Mucosa of rectum (tissue), 2 donors: Measurements from ENCODE around the gene ACSL3.

ENCODE experiments used
- H3K27ac ChIP-seq, 2 donors: one replicate each; pipeline ENCODE4 v1.7.0; 2013; ENCODE audit warnings: inconsistent platforms in 2 of 2, low read depth in 2 of 2, low read length in 2 of 2
- H3K27me3 ChIP-seq, 2 donors: one replicate each; pipeline ENCODE4 v1.7.0; 2013; ENCODE audit warnings: low read length in 2 of 2; ENCODE audit not compliant: control insufficient read depth in 2 of 2, insufficient read depth in 2 of 2
- H3K36me3 ChIP-seq, 2 donors: one replicate each; pipeline ENCODE4 v1.7.0; 2013; ENCODE audit warnings: low read length in 2 of 2; ENCODE audit not compliant: control insufficient read depth in 2 of 2, insufficient read depth in 2 of 2
- H3K4me1 ChIP-seq, 2 donors: one replicate each; pipeline ENCODE4 v1.7.0; 2013; ENCODE audit warnings: low read length in 2 of 2, mild to moderate bottlenecking in 1 of 2; ENCODE audit not compliant: control insufficient read depth in 2 of 2, insufficient read depth in 2 of 2
- H3K4me3 ChIP-seq, 2 donors: one replicate each; pipeline ENCODE4 v1.7.0; 2013; ENCODE audit warnings: low read length in 2 of 2
- H3K9ac ChIP-seq, 2 donors: one replicate each; pipeline ENCODE4 v1.7.0; 2013; ENCODE audit warnings: low read length in 2 of 2, low read depth in 1 of 2, mild to moderate bottlenecking in 1 of 2
- H3K9me3 ChIP-seq, 2 donors: one replicate each; pipeline ENCODE4 v1.7.0; 2013; ENCODE audit warnings: low read length in 2 of 2; ENCODE audit not compliant: control insufficient read depth in 2 of 2
- donor health status: healthy.
- donor health status: Normal muscosa, but diverticular disease.

ACSL3 gene

GRCh38 chr2:222892761-222893160 lies 31.9 kb downstream of the ACSL3 start:
- H3K9me3 ChIP-seq = no peaks in the 10 kb centered on the region
- no peaks in the 10 kb centered on the region for H3K27me3 ChIP-seq
- H3K27ac ChIP-seq = no peak overlapping the region
- no peaks in the 10 kb centered on the region for H3K4me1 ChIP-seq
- H3K9ac ChIP-seq = no peak overlapping the region
- no peaks in the 10 kb centered on the region for H3K36me3 ChIP-seq
- H3K4me3 ChIP-seq = no peak overlapping the region

- no peak overlapping the region for H3K27ac ChIP-seq
- H3K9ac ChIP-seq = no peak overlapping the region
- H3K36me3 ChIP-seq = no peaks in the 10 kb centered on the region
- H3K9me3 ChIP-seq = no peaks in the 10 kb centered on the region
- H3K4me3 ChIP-seq = no peak overlapping the region
- H3K4me1 ChIP-seq = no peaks in the 10 kb centered on the region
- no peaks in the 10 kb centered on the region for H3K27me3 ChIP-seq
Observed at GRCh38 chr2:222893716-222894115, 32.9 kb downstream of the ACSL3 start.

- Histone ChIP-seq H3K27ac (no peak overlapping the region), H3K27me3 (no peaks in the 10 kb centered on the region), H3K4me1 (no peaks in the 10 kb centered on the region), H3K36me3 (no peaks in the 10 kb centered on the region), H3K9me3 (no peaks in the 10 kb centered on the region), H3K4me3 (no peak overlapping the region), H3K9ac (no peak overlapping the region)
Observed at GRCh38 chr2:222895144-222895543, 34.3 kb downstream of the ACSL3 start.

- no peaks in the 10 kb centered on the region for H3K4me1 ChIP-seq
- H3K27me3 ChIP-seq = no peaks in the 10 kb centered on the region
- no peak overlapping the region for H3K4me3 ChIP-seq
- no peak overlapping the region for H3K9ac ChIP-seq
- peaks cover 0 to 3% of the 10 kb centered on the region in 2 donors for H3K36me3 ChIP-seq
- H3K27ac ChIP-seq = no peak overlapping the region
- no peaks in the 10 kb centered on the region for H3K9me3 ChIP-seq
Observed at GRCh38 chr2:222897898-222898297, 37.1 kb downstream of the ACSL3 start.

- Histone ChIP-seq H3K4me1 (no peaks in the 10 kb centered on the region), H3K4me3 (no peak overlapping the region), H3K9ac (no peak overlapping the region), H3K9me3 (no peaks in the 10 kb centered on the region), H3K36me3 (peaks cover 0 to 3% of the 10 kb centered on the region in 2 donors), H3K27me3 (no peaks in the 10 kb centered on the region), H3K27ac (no peak overlapping the region)
Observed at GRCh38 chr2:222899413-222900181, 38.8 kb downstream of the ACSL3 start.

GRCh38 chr2:222900354-222900753 lies 39.5 kb downstream of the ACSL3 start:
- no peak overlapping the region for H3K4me3 ChIP-seq
- H3K4me1 ChIP-seq = no peaks in the 10 kb centered on the region
- H3K27ac ChIP-seq = no peak overlapping the region

GRCh38 chr2:222902660-222903059 lies 41.8 kb downstream of the ACSL3 start:
- Histone ChIP-seq H3K4me3 (no peak overlapping the region), H3K27me3 (no peaks in the 10 kb centered on the region), H3K27ac (no peak overlapping the region), H3K9ac (no peak overlapping the region), H3K36me3 (peaks cover 0 to 3% of the 10 kb centered on the region in 2 donors), H3K9me3 (no peaks in the 10 kb centered on the region), H3K4me1 (peaks cover 0 to 2% of the 10 kb centered on the region in 2 donors)

More at GRCh38 chr2:222900354-222900753, 39.5 kb downstream of the ACSL3 start:
- Histone ChIP-seq H3K9me3 (no peaks in the 10 kb centered on the region), H3K9ac (no peak overlapping the region), H3K36me3 (peaks cover 0 to 3% of the 10 kb centered on the region in 2 donors), H3K27me3 (no peaks in the 10 kb centered on the region)

- Histone ChIP-seq H3K9ac (no peak overlapping the region), H3K9me3 (no peaks in the 10 kb centered on the region), H3K36me3 (peaks cover 0 to 3% of the 10 kb centered on the region in 2 donors), H3K4me1 (peaks cover 0 to 2% of the 10 kb centered on the region in 2 donors), H3K27me3 (no peaks in the 10 kb centered on the region), H3K27ac (no peak overlapping the region), H3K4me3 (no peak overlapping the region)
Observed at GRCh38 chr2:222903234-222904220, 42.7 kb downstream of the ACSL3 start.

GRCh38 chr2:222904557-222905258 lies 43.9 kb downstream of the ACSL3 start:
- no peak overlapping the region for H3K4me3 ChIP-seq
- no peak overlapping the region for H3K9ac ChIP-seq
- no peaks in the 10 kb centered on the region for H3K9me3 ChIP-seq
- no peak overlapping the region for H3K27ac ChIP-seq
- H3K4me1 ChIP-seq = peaks cover 0 to 2% of the 10 kb centered on the region in 2 donors
- H3K36me3 ChIP-seq = peaks cover 7 to 11% of the 10 kb centered on the region in 2 donors
- H3K27me3 ChIP-seq = no peaks in the 10 kb centered on the region
